Right atrium auricular region (tissue), 2 donors: ENCODE measurements around the gene CYSTM1. TPM values are rescaled to one million over a fixed set of nuclear protein-coding genes. Genes with fewer than 3 reads are reported as not detected.
"Not testable (repeated sequence)": the region's sequence is repeated elsewhere in the genome, so short reads cannot be mapped to it uniquely, and the experiment has no call there.

ENCODE experiments used
- DNase-seq: peaks from one replicate; pipeline ENCODE4 v3.0.0-alpha.2; 2019; ENCODE audit warnings: low spot score
- H3K27ac ChIP-seq, 2 donors: fragments of 200-600 bp; sonication (generic); 1 replicate in 1 of 2; 2 replicates in 1 of 2; pipeline ENCODE4 v1.5.1; 2016 to 2019
- H3K27me3 ChIP-seq, 2 donors: fragments of 200-600 bp; sonication (generic); one replicate each; pipeline versions ENCODE4 v1.5.1 to v1.6.0; 2017 to 2019
- H3K36me3 ChIP-seq: fragments of 200-600 bp; sonication (generic); one replicate; pipeline ENCODE4 v1.5.1; 2016
- H3K4me1 ChIP-seq, 2 donors: fragments of 200-600 bp; sonication (generic); one replicate each; pipeline versions ENCODE4 v1.5.1 to v1.6.0; 2017 to 2019
- H3K4me3 ChIP-seq, 2 donors: fragments of 200-600 bp; sonication (generic); 1 replicate in 1 of 2; 2 replicates in 1 of 2; pipeline ENCODE4 v1.5.1; 2017 to 2019; ENCODE audit warnings: mild to moderate bottlenecking in 1 of 2, moderate library complexity in 1 of 2
- H3K9me3 ChIP-seq, 2 donors: fragments of 200-600 bp; sonication (generic); one replicate each; pipeline ENCODE4 v1.5.1; 2019
- total RNA-seq, 2 donors: library from RNA; depleted of rRNA; stranded (reverse); fragments of >200 nt; gene quantifications; one replicate each; pipeline ENCODE4 v1.1.0, GENCODE V29; 2016
- TF ChIP-seq, protein P1 (sequence below), 2 donors: fragments of 200-600 bp; sonication (generic); IDR thresholded peaks; one replicate each; pipeline ENCODE4 v1.5.1; 2019; ENCODE audit warnings: antibody characterized with exemption in 2 of 2

The CYSTM1 gene
- total RNA-seq, 2 donors from 2014 or later = 89.8 to 143 TPM

DNA sequence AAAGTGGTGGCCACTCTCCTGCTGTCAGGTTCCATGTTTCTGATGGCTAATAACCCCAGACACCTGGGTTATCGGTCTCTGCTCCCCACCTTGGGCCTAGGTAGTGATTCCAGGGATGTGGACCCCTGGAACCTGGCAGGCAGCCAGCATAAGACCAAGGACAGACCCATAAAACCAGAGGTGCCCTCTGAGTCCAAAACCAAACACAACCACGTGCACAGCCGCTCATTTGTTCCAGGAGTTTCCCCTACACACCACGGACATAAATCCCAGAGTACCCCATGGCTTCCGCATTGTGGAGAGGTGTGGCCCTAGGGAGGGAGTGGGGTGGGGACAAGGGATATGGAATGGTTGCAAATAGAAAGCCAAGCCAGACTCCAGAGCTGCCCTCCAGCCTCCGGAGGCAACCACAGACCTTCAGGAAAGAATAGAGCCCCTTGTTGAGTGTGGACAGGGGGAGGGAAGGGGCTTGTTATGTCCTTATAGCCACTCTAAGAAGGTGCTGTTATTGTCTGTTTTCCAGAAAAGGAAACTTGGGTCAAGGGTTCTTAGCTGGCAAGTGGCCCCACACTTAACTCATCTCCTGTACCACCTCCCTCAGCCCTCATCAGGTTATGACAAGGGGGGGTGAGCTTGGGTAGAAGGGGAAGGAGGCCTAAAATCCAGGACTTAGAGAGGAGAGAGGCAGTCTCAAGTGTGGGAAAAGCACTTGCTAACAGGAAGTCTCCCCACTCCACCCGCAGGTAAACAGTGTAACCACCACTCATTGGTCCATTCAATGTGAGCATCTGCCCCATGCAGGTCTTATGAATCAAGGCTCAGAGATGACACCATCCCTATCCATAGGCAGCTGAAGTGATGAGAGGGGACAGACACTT, 23.6 kb upstream of the CYSTM1 start:
- no peak overlapping the region for H3K4me3 ChIP-seq
- H3K4me1 ChIP-seq = peaks cover 0 to 4% of the 10 kb centered on the region in 2 donors
- TF ChIP-seq, protein P1, sequence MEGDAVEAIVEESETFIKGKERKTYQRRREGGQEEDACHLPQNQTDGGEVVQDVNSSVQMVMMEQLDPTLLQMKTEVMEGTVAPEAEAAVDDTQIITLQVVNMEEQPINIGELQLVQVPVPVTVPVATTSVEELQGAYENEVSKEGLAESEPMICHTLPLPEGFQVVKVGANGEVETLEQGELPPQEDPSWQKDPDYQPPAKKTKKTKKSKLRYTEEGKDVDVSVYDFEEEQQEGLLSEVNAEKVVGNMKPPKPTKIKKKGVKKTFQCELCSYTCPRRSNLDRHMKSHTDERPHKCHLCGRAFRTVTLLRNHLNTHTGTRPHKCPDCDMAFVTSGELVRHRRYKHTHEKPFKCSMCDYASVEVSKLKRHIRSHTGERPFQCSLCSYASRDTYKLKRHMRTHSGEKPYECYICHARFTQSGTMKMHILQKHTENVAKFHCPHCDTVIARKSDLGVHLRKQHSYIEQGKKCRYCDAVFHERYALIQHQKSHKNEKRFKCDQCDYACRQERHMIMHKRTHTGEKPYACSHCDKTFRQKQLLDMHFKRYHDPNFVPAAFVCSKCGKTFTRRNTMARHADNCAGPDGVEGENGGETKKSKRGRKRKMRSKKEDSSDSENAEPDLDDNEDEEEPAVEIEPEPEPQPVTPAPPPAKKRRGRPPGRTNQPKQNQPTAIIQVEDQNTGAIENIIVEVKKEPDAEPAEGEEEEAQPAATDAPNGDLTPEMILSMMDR (IDR thresholded peaks at IDR 0.05) = no peak
- H3K27ac ChIP-seq = no peak overlapping the region
- no peak for DNase-seq
- no peaks in the 10 kb centered on the region for H3K27me3 ChIP-seq
- no peaks in the 10 kb centered on the region for H3K9me3 ChIP-seq
- no peaks in the 10 kb centered on the region for H3K36me3 ChIP-seq

DNA sequence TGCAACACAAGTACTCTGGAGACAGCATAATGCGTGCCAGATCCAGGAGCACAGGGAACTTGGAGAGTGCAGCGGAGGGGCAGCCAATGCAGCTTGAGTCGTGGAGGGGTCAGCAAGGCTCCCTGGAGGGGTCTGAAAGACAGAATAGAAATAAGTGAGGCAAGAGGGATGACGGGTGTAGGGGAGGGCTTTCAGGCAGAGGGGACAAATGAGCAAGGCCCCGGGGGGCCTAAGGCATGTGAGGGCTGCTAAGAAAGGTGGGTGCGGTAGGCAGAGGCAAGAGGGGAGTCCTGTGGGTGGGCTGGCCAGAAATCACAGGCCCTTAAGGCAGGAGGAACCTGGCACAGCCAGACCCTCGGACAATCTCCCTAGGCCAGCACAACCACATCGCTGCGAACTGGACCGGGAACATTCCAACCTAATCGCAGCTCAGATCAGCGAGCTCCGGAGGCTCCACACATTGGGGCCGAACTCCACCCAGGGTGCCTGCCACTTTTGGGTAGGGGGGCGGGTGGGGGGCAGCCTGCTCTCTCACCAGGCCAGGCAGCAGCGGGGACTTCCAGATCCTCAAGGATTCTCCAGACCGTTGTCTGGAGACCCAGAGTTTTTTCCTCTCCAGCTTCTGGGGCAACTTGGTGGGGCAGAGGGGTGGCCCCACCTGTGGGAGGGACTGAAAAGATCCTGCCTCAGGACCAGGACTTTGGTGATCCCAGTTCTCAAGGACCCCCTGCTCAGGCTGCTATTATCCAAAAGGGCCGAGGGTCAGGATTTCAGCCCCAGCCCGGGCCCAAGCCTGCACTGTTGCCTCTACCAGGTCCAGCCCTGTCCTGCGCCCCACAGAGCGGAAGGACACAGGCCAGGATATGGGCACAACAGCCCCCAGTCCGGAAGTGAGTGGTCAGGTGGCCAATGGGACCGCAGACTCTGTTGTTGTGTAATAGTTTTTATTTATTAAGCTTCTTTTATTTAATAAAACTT, 22.7 kb upstream of the CYSTM1 start:
- no peaks in the 10 kb centered on the region for H3K36me3 ChIP-seq
- H3K4me1 ChIP-seq = peaks cover 0 to 10% of the 10 kb centered on the region in 2 donors
- no peak overlapping the region for H3K27ac ChIP-seq
- H3K9me3 ChIP-seq = no peaks in the 10 kb centered on the region
- H3K4me3 ChIP-seq = no peak overlapping the region
- no peak for DNase-seq
- H3K27me3 ChIP-seq = no peaks in the 10 kb centered on the region
- TF ChIP-seq, protein P1 (IDR thresholded peaks at IDR 0.05) = no peak

DNA sequence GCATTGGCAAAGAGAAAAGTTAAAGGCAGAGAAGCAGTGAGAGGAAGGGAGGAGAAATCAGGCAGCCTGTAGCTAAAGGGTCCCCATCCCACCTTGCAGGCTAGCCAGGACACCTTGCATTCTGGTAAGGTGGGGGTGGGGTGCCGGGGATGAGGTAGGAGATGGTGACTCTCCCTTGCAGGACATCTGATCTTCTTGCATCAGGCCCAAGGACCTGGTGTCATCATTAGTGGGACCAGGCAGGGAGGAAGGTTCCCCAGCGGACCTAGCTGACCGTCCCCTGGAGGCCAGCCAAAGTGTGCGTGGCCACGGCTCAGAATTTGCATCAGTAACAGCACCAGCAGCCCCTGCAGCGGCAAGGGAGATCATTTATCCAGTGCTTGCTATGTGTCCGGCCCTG, 21.7 kb upstream of the CYSTM1 start:
- Histone ChIP-seq H3K4me3 (no peak overlapping the region), H3K4me1 (peaks cover 0 to 14% of the 10 kb centered on the region in 2 donors), H3K36me3 (no peaks in the 10 kb centered on the region), H3K9me3 (no peaks in the 10 kb centered on the region), H3K27ac (no peak overlapping the region), H3K27me3 (no peaks in the 10 kb centered on the region)
- TF ChIP-seq, protein P1 (IDR thresholded peaks at IDR 0.05) = no peak
- DNase-seq = no peak

GRCh38 chr5:140153905-140154304, 21.1 kb upstream of the CYSTM1 start:
- no peak for DNase-seq
- no peaks in the 10 kb centered on the region for H3K36me3 ChIP-seq
- TF ChIP-seq, protein P1 (IDR thresholded peaks at IDR 0.05) = no peak

DNA sequence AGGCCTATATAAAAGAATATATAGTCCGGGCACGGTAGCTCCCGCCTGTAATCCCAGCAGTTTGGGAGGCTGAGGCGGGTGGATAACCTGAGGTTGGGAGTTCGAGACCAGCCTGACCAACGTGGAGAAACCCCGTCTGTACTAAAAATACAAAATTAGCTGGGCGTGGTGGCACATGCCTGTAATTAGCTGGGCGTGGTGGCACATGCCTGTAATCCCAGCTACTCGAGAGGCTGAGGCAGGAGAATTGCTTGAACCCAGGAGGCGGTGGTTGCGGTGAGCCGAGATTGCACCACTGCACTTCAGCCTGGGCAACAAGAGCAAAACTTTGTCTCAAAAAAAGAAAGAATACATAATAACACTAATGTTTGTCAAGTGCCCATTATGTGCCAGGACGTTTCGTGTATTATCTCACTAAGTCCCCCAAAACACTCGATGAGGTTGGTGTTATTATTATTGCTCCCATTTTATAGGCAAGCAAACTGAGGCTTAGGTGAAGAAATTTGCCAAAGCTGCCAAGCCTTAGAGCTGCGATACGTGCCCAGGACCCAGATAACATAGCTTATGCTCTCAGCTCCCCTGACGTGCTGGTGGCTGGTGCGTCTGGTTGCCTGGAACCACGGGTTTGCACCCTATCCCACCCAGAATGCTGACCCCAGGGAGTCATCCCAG, 20.1 kb upstream of the CYSTM1 start:
- not testable (repeated sequence) for DNase-seq, H3K9me3 ChIP-seq, H3K27ac ChIP-seq, H3K4me3 ChIP-seq, H3K36me3 ChIP-seq, H3K27me3 ChIP-seq
- peaks cover 0 to 14% of the 10 kb centered on the region in 2 donors for H3K4me1 ChIP-seq

More at GRCh38 chr5:140153905-140154304, 21.1 kb upstream of the CYSTM1 start:
- Histone ChIP-seq H3K4me3 (no peak overlapping the region), H3K9me3 (no peaks in the 10 kb centered on the region), H3K27me3 (no peaks in the 10 kb centered on the region), H3K4me1 (peaks cover 0 to 14% of the 10 kb centered on the region in 2 donors), H3K27ac (no peak overlapping the region)
